PFSK-1 (cell line): ENCODE data around the gene ATP6V1B1.

ENCODE experiments used
- FOXP2 ChIP-seq: optimal IDR thresholded peaks from 2 replicates; pipeline ENCODE3; 2011; ENCODE audit warnings: borderline replicate concordance, control low read depth, inconsistent platforms; ENCODE audit not compliant: insufficient read depth; ENCODE audit errors: extremely low read length, extremely low read depth
- POLR2AphosphoS5 ChIP-seq: IDR thresholded peaks from 2 replicates; pipeline ENCODE4 v1.6.1; 2012; ENCODE audit warnings: low read depth, mild to moderate bottlenecking, control low read depth, low read length, moderate library complexity
- SIN3A ChIP-seq: IDR thresholded peaks from 2 replicates; pipeline ENCODE4 v1.6.1; 2012; ENCODE audit warnings: mild to moderate bottlenecking, low read length, moderate library complexity, borderline replicate concordance; ENCODE audit not compliant: insufficient read depth
- TAF1 ChIP-seq: IDR thresholded peaks from 2 replicates; pipeline ENCODE4 v1.6.1; 2012; ENCODE audit warnings: low read length, control low read depth, borderline replicate concordance; ENCODE audit not compliant: insufficient read depth
- TF ChIP-seq, protein P1 (sequence below), 2 experiments: IDR thresholded peaks; 2 replicates each; pipeline versions ENCODE4 v1.6.1 to v1.8.0; 2011 to 2012; ENCODE audit warnings: low read depth in 2 of 2, low read length in 2 of 2, control low read depth in 1 of 2, inconsistent platforms in 1 of 2, mild to moderate bottlenecking in 1 of 2, moderate library complexity in 1 of 2; ENCODE audit not compliant: insufficient read depth in 1 of 2

Gene ATP6V1B1

GRCh38 chr2:70988726-70989648 is 53.3 kb downstream of the ATP6V1B1 start:
- TF ChIP-seq TAF1, result no peak
- TF ChIP-seq FOXP2, result no peak
- no peak for TF ChIP-seq POLR2AphosphoS5
- TF ChIP-seq SIN3A, result no peak
- TF ChIP-seq, protein P1, sequence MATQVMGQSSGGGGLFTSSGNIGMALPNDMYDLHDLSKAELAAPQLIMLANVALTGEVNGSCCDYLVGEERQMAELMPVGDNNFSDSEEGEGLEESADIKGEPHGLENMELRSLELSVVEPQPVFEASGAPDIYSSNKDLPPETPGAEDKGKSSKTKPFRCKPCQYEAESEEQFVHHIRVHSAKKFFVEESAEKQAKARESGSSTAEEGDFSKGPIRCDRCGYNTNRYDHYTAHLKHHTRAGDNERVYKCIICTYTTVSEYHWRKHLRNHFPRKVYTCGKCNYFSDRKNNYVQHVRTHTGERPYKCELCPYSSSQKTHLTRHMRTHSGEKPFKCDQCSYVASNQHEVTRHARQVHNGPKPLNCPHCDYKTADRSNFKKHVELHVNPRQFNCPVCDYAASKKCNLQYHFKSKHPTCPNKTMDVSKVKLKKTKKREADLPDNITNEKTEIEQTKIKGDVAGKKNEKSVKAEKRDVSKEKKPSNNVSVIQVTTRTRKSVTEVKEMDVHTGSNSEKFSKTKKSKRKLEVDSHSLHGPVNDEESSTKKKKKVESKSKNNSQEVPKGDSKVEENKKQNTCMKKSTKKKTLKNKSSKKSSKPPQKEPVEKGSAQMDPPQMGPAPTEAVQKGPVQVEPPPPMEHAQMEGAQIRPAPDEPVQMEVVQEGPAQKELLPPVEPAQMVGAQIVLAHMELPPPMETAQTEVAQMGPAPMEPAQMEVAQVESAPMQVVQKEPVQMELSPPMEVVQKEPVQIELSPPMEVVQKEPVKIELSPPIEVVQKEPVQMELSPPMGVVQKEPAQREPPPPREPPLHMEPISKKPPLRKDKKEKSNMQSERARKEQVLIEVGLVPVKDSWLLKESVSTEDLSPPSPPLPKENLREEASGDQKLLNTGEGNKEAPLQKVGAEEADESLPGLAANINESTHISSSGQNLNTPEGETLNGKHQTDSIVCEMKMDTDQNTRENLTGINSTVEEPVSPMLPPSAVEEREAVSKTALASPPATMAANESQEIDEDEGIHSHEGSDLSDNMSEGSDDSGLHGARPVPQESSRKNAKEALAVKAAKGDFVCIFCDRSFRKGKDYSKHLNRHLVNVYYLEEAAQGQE (IDR thresholded peaks at IDR 0.05; ENCODE audit: insufficient read depth in 1 of 2, low read depth in 2 of 2, low read length in 2 of 2), result no peak

DNA sequence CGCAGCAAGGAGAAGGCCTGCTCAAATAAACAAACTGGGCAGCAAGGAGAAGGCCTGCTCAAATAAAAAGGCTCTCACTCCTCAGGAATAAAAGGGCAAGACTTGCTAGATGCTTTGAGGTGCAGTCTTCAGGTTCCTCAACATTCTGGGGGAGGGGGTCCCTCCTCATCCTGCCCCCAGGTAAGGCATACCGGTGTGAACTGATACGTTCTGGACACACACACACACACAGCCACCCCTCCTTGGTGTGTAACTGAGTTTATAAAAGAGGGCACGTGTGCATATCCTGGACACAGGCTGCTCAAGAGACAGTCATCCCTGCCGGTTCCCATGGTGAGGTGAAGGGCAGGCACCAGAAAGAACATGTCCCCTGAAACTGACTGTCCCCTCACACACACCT is 54.5 kb downstream of the ATP6V1B1 start:
- TF ChIP-seq TAF1 (no peak), FOXP2 (no peak), POLR2AphosphoS5 (no peak), SIN3A (no peak)
- TF ChIP-seq, protein P1 (IDR thresholded peaks at IDR 0.05; ENCODE audit: insufficient read depth in 1 of 2, low read depth in 2 of 2, low read length in 2 of 2), result no peak

DNA sequence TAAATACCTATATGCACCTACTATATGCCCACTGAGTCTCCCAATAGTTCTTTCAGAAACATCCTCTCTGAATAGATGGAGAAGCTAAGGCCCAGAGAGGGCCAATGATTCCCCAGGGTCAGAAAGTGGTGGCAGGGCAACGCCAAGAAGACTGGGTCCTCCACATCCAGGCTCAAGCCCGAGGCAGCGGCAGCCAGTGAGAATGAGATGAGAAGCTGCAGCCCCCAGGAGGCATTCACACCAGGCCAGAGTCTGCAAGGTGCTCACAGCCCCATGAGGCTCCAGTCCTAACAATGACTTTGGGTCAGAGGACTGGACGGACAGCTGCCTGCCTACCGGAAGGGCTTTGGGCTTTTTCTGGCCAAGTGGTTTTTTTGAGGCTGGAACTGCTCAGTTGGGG is 55.4 kb downstream of the ATP6V1B1 start:
- TF ChIP-seq POLR2AphosphoS5 (no peak), FOXP2 (no peak), SIN3A (no peak), TAF1 (no peak)
- TF ChIP-seq, protein P1 (IDR thresholded peaks at IDR 0.05; ENCODE audit: insufficient read depth in 1 of 2, low read depth in 2 of 2, low read length in 2 of 2), result no peak

DNA sequence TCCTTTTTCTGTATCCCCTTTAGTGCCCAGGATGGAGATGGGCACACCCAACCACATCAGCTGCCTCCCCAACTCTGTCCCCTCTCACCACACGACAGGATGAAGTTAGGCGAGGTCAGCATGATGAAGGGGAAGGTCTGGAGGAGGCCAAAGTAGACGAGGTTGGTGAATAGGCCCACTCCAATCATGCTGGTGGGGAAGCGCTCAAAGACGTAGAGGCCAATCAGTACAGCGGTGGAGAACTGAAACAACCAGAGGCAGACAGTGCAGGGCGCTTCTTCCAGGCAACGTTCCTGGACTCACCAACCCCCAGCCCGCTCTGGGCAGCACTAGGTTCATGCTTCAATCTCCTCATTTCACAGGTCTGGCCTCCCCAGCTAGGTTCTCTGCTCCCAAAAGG is 56.0 kb downstream of the ATP6V1B1 start:
- no peak for TF ChIP-seq TAF1
- no peak for TF ChIP-seq FOXP2
- no peak for TF ChIP-seq POLR2AphosphoS5
- TF ChIP-seq, protein P1 (IDR thresholded peaks at IDR 0.05; ENCODE audit: insufficient read depth in 1 of 2, low read depth in 2 of 2, low read length in 2 of 2), result no peak
- TF ChIP-seq SIN3A, result no peak
